T47D (cell line): ENCODE data around the gene PLCH1.

Experiments used
- DNase-seq, 2 experiments: peaks; one replicate each; pipeline versions ENCODE4 v3.0.0 to v3.0.0-alpha.2; 2011 to 2012; ENCODE audit warnings: low read depth in 1 of 2, low spot score in 1 of 2
- JUND ChIP-seq: IDR thresholded peaks from 2 replicates; pipeline ENCODE4 v1.6.1; 2012; ENCODE audit warnings: low read depth
- in situ Hi-C: cut with HindIII; loops from 2 replicates; pipeline ENCODE4 v1.10.0; 2016; ENCODE audit warnings: low sequenced_read_pairs, low pct_unique_long_range_greater_than_20kb

The PLCH1 gene

DNA sequence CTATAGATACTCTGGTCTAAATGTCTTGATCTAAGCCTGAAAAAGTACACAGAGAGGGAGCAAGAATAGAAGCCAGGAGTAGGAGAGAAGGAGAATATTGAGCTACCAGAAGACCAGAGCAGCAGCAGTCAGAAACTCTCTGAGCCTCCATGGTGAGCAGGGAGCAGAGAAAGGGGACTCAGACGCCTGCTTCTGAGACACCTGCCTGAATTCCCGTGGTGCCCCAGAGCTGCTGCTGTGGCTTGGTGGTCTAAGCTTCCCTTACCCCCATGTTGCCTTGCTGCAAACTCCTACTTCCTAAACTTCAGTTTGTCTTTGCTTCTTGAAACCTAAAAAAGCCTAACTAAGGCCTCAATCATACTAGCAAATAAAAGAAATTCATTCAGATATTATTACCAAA, 356.5 kb downstream of the PLCH1 start:
- DNase-seq, result no peak
- in situ Hi-C loops, result no loop called here
- TF ChIP-seq JUND, result no peak

DNA sequence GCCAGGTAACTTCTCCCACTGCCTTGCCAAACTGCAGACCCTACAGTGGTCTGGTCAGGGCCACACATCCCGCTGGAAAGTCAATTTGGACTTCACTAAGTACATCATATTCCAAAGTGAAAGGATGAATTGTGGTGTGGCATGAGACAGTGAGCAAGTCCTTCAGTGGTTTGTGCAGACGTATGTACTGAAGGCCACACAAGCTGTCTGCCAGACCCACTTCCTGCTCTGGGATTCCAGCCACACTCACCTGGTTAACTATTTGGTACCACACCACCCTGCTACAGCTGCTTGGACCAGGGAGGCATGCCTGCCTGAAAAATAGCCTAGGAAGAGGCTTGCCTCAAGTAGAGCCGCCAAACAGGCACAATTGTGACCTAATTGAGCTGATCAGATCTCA, 357.3 kb downstream of the PLCH1 start:
- in situ Hi-C loops, result no loop called here
- DNase-seq, result no peak
- no peak for TF ChIP-seq JUND

- DNase-seq, result no peak
- no peak for TF ChIP-seq JUND
- in situ Hi-C loops, result no loop called here
Measured at GRCh38 chr3:155386919-155387318, 358.0 kb downstream of the PLCH1 start.

- in situ Hi-C loops, result no loop called here
- no peak for TF ChIP-seq JUND
- DNase-seq, result no peak
Measured at GRCh38 chr3:155385896-155386625, 358.8 kb downstream of the PLCH1 start.

DNA sequence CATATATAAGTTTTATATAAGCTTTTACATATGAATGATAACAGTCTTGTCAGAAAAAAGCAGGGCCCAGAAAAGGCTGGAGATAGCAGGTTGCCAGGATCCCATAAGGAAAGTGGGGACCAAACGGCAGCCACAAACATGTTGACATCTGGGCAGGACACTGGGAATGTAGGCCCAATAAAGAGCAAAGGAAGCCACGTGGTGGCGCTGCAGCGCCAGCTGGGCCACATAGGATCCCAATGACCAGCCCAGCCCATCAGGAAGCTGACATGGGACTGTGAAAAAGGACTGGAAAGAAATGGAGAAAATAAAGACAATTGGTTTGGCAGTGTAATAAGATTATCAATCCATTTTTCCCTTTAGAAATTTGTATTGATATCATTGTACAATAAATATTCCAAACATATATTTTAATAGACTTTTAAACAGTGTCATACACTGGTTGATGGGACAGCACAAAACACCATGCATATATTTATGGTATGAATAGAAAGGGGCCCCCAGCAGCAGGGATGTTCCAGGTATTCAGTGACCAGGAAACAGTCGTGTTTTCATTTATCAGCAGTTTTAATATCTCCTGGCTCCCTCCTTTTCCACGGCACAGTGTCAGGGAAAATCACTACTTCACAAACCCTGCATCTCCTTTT, 362.4 kb downstream of the PLCH1 start:
- peak; percentile 63 to 85 for DNase-seq
- TF ChIP-seq JUND, result no peak
- in situ Hi-C loops, result no loop called here

DNA sequence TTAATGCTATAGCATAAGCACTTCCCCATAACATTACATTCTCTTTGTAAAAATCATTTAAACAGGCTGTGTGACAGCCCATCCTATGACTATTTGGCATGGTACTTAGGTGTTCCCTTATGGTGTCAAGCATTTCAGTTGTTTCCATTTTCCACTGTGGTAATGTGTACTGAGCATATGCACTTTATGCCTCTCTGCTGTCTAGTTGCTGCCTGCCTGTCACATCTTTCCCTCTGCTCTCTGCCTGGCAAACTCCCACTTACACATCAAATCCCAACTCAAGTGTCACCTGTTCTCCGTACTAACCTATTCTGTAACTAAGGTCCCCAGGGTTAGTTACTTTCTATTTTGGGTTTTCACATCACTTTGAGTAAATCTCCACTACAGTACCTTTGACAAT, 367.0 kb downstream of the PLCH1 start:
- DNase-seq, result no peak
- in situ Hi-C loops, result no loop called here
- no peak for TF ChIP-seq JUND

DNA sequence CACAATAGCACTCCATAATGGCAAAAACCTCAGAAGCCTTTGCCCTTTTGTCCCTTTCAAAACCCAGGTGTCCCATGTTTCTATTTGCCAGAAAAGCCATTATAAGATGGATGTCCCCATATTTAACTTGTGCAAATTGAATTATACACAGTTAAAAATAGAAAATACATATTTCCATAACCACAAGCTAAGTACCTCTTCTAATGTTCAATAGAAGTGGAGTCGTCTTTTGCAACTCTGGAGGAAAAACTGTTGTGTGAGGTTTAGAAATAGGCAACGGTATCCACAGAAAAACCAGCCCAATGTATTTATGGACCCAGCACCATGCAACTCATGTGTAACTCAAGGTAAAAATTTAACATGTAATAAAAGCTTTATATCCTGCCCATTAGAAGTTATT, 367.8 kb downstream of the PLCH1 start:
- no peak for DNase-seq
- TF ChIP-seq JUND, result no peak
- in situ Hi-C loops, result no loop called here

- no peak for DNase-seq
- no peak for TF ChIP-seq JUND
- in situ Hi-C loops, result no loop called here
Measured at GRCh38 chr3:155372281-155372680, 372.6 kb downstream of the PLCH1 start.

DNA sequence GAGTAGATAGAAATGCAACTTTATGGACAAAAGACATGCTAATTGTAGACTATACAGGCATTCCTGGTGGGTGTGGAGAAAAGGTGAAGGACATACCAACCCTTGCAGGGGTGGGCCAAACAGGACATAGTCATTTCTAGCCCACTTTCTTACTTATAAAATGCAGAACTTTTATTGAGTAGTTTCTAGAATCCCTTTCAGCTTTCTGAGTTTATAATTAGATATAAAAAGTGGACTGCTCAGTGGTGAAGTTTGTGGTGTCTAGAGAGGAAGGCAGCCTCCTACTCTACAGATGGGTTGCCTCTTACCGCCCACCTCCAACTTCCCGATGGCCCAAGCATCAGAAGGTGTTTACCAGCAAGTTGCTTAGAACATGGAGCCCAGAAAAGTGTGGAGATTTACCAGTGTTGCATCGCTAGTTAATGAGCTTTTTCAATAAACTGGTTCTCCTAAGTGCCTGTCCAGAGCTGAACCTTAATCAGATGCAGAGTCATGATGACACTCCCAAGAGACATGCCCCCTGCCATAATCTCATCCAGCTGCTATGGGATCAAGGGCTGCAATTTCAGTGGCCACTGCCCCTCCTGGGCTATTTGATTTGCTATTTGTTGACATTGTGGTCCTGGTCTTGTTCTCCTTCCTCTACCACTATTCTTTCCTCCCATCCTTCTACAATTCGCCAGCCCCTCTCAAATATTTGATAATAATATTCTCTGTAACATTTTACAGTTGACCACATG, 373.9 kb downstream of the PLCH1 start:
- no peak for TF ChIP-seq JUND
- in situ Hi-C loops, result no loop called here
- no peak for DNase-seq

DNA sequence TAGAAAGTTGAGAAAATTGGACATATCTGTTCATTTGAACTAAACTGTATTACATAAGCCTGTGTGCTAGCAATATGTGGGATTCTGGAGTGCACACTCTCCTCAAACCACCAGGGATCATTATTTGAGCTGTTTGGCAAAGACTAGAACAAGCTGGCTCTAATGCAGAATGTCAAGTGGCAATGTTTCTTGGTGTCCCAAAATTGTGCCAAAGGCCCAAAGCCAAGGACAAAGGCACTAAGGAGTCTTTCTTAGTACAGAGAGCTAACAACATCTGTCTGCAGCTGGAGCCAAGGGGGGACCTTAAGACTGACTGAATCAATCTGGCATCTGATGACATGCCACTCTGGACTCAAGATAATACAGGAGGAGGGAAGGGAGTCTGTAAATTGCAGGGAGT, 374.7 kb downstream of the PLCH1 start:
- no peak for DNase-seq
- in situ Hi-C loops, result no loop called here
- no peak for TF ChIP-seq JUND

DNA sequence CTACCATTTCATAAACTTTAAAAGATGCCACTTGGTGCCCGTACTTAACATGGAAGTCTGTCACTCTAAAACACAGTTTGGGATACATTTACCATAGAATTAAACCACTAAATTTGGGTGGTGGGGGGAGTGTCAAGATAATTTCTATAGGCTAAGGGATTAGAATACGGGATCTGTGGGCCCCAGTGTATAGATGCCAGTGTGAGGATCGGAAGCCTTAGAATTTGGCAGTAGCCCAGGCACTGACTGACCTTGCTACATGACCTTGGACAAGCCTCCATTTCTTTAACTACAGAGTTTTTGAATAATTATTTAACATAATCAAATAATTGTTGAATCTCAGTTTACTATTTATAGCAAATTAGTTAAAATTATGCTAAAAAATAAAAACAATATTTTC, 375.1 kb downstream of the PLCH1 start:
- in situ Hi-C loops, result no loop called here
- TF ChIP-seq JUND, result no peak
- DNase-seq, result no peak

- no peak for TF ChIP-seq JUND
- DNase-seq, result no peak
- in situ Hi-C loops, result no loop called here
Measured at GRCh38 chr3:155369244-155369643, 375.6 kb downstream of the PLCH1 start.

DNA sequence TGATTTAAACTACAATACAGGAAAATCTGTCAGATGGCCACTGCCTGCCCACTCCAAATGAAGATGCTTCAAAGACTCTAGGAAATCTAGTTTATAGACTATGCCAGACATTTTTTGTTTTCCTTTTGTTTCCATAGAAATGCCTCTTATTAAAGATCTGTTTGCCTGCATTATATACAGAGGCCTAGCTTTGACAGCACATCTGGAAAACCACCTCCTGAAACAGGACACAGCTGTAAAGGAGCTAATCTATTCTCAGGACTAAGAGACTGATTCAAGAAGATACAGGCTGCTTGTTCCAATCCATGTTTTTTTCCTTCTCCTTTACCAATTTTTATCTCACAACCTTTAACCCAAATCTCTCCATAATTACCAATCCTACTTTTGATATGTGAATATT, 376.1 kb downstream of the PLCH1 start:
- no peak for DNase-seq
- in situ Hi-C loops, result no loop called here
- no peak for TF ChIP-seq JUND
